Measurements from ENCODE around the gene REG1A.

The REG1A gene

GRCh38 chr2:79139423-79139822, 19.1 kb downstream of the REG1A start:
- in situ Hi-C loops (cut with HindIII; ENCODE audit: low pct_unique_long_range_greater_than_20kb, low sequenced_read_pairs) = no loop called here
- no peak for TF ChIP-seq JUND (IDR thresholded peaks at IDR 0.05; ENCODE audit: low read depth)
- peak in 1 of 2 experiments; percentile 1 for DNase-seq (ENCODE audit: low read depth in 1 of 2, low spot score in 1 of 2)

- TF ChIP-seq JUND (IDR thresholded peaks at IDR 0.05; ENCODE audit: low read depth) = no peak
- no peak for DNase-seq (ENCODE audit: low read depth in 1 of 2, low spot score in 1 of 2)
- in situ Hi-C loops (cut with HindIII; ENCODE audit: low pct_unique_long_range_greater_than_20kb, low sequenced_read_pairs) = no loop called here
Measured at GRCh38 chr2:79155826-79156476, 35.7 kb downstream of the REG1A start.

- no peak for DNase-seq (ENCODE audit: low read depth in 1 of 2, low spot score in 1 of 2)
- TF ChIP-seq JUND (IDR thresholded peaks at IDR 0.05; ENCODE audit: low read depth) = no peak
- in situ Hi-C loops (cut with HindIII; ENCODE audit: low pct_unique_long_range_greater_than_20kb, low sequenced_read_pairs) = no loop called here
Measured at GRCh38 chr2:79159030-79159429, 38.7 kb downstream of the REG1A start.

- no peak for DNase-seq (ENCODE audit: low read depth in 1 of 2, low spot score in 1 of 2)
- in situ Hi-C loops (cut with HindIII; ENCODE audit: low pct_unique_long_range_greater_than_20kb, low sequenced_read_pairs) = no loop called here
- no peak for TF ChIP-seq JUND (IDR thresholded peaks at IDR 0.05; ENCODE audit: low read depth)
Measured at GRCh38 chr2:79159653-79160052, 39.4 kb downstream of the REG1A start, which contains the start of gene REG3A. REG3A (minus strand) TSS chr2:79159753; CDS start chr2:79159405, 348 bp downstream.

GRCh38 chr2:79162132-79162531, 41.8 kb downstream of the REG1A start:
- DNase-seq (ENCODE audit: low read depth in 1 of 2, low spot score in 1 of 2) = no peak
- in situ Hi-C loops (cut with HindIII; ENCODE audit: low pct_unique_long_range_greater_than_20kb, low sequenced_read_pairs) = no loop called here
- no peak for TF ChIP-seq JUND (IDR thresholded peaks at IDR 0.05; ENCODE audit: low read depth)

- DNase-seq (ENCODE audit: low read depth in 1 of 2, low spot score in 1 of 2) = no peak
- no peak for TF ChIP-seq JUND (IDR thresholded peaks at IDR 0.05; ENCODE audit: low read depth)
- in situ Hi-C loops (cut with HindIII; ENCODE audit: low pct_unique_long_range_greater_than_20kb, low sequenced_read_pairs) = no loop called here
Measured at GRCh38 chr2:79162801-79163200, 42.5 kb downstream of the REG1A start.

GRCh38 chr2:79171348-79171958, 51.2 kb downstream of the REG1A start:
- in situ Hi-C loops (cut with HindIII; ENCODE audit: low pct_unique_long_range_greater_than_20kb, low sequenced_read_pairs) = no loop called here
- no peak for TF ChIP-seq JUND (IDR thresholded peaks at IDR 0.05; ENCODE audit: low read depth)

More at GRCh38 chr2:79171348-79171958, 51.2 kb downstream of the REG1A start:
- no peak for DNase-seq (ENCODE audit: low read depth in 1 of 2, low spot score in 1 of 2)
